ENCODE measurements around the gene CHPF.

The CHPF gene

DNA sequence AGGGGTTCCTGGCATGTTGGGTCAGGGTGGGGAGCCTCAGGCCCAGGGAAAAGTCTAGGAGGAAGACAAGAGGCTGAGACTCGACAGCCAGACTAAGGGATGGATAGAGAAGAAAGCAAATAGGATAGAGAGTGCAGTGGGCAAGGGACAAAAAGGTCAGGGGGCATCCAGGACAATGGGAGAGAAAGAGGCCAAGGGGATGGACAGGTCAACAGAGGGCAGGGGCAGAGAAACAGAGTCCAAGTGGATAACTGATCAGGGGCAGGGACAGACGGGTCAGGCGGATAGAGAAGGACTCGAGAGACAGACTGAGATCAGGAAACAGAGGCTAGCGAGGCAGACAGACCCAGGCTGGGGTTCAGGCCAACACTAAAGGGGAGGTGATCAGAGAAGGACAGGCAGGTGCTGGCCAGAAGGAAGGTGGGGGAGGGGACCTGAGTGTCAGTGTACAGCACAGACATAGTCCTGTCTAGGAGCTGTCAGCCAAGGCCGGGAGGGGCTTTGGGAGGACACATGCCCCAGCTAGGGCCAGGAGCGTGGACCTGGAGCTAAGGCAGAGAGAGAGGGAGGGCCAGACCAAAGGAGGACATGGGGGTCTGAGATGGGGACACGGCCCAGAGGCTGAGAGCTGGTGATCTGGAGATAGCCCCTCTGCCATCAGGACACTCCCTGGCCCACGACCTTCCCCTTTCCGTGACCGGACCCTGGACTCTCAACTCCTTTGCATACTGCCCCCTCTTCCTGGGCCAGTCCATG lies 17.1 kb downstream of the CHPF start:
- Histone ChIP-seq H2BK15ac (ENCODE audit: low read length) (no peak overlapping the region), H3K27ac (replicated peaks; ENCODE audit: low read length) (peak overlapping the region; percentile 17), H2AFZ (ENCODE audit: low read length) (peak overlapping the region; percentile 52), H4K91ac (ENCODE audit: low read depth, low read length, poor library complexity) (no peak overlapping the region), H3K4ac (ENCODE audit: low read length) (no peak overlapping the region), H3K4me1 (ENCODE audit: control insufficient read depth in 2 of 2, insufficient read depth in 1 of 2, low read depth in 1 of 2, low read length in 2 of 2) (peaks cover 37 to 43% of the 10 kb centered on the region in 2 donors), H3K4me3 (ENCODE audit: low read length in 2 of 2) (no peak overlapping the region), H3K14ac (ENCODE audit: low read length) (peak overlapping the region; percentile 72), H3K27me3 (ENCODE audit: control insufficient read depth in 3 of 3, insufficient read depth in 3 of 3, low read depth in 1 of 3, low read length in 3 of 3) (peaks cover 4 to 71% (median 48%) of the 10 kb centered on the region in 3 experiments), H3K18ac (ENCODE audit: low read length) (peak overlapping the region; percentile 79), H2BK12ac (ENCODE audit: low read length) (no peak overlapping the region), H3K9ac (ENCODE audit: low read depth, low read length, poor library complexity) (no peak overlapping the region), H3K4me2 (ENCODE audit: insufficient read depth, low read length, poor library complexity, severe bottlenecking) (peak overlapping the region; percentile 31), H2AK5ac (ENCODE audit: low read depth, low read length) (peak overlapping the region; percentile 44), H4K8ac (ENCODE audit: low read depth, low read length) (no peak overlapping the region), H3K23ac (ENCODE audit: low read depth, low read length, poor library complexity) (peak overlapping the region; percentile 70), H2BK5ac (ENCODE audit: low read length) (no peak overlapping the region), H3K79me1 (ENCODE audit: low read depth, low read length) (no peaks in the 10 kb centered on the region), H3K36me3 (replicated peaks in 1 of 2; ENCODE audit: control insufficient read depth in 2 of 2, insufficient read depth in 2 of 2, low read length in 2 of 2) (no peaks in the 10 kb centered on the region), H3K9me3 (replicated peaks in 1 of 2; ENCODE audit: control insufficient read depth in 2 of 2, insufficient read depth in 1 of 2, low read depth in 1 of 2, low read length in 2 of 2) (no peaks in the 10 kb centered on the region), H2BK120ac (ENCODE audit: low read depth, low read length) (no peak overlapping the region)
- no CpG with 5 or more reads among the region's 11 CpGs for WGBS, 2 donors (ENCODE audit: extremely low coverage in 2 of 2, insufficient read length in 2 of 2, insufficient replicate concordance in 1 of 2)
- no peak for DNase-seq (ENCODE audit: low spot score)

DNA sequence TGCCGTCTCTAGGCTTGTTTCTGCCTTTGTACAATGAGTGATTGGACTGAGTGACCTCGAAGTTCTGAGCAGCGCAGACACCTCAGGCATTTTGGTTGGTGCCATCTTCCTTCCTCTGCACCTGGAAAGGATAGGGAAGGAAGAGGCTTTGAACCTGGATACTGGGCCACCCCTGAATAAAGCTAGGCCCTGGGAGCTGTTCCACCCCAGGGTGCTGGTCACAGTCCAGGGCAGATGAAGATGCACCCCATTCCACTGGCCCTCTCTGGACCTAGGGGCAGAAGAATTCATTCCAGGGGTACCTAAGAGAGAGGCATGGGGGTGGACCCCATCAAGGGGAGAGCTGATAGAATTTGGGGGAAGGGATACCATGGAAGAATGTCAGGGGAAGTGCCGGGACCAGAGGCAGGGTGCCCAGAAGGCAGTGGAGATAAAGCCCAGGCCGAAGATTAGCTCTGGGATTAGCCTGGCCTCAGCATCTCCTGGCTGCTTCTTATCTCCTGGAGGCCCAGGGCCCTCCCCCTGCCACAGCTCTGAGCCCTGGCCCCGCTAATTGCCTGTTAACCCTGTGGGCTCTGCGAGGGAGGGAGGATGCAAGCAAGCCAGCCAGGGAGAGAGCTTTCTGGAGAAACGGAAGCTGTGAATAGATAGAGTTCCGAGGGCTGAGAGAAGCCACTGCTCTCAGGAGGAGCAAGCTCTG lies 17.9 kb downstream of the CHPF start:
- Histone ChIP-seq H3K27ac (replicated peaks; ENCODE audit: low read length) (peak overlapping the region; percentile 17), H3K14ac (ENCODE audit: low read length) (no peak overlapping the region), H3K27me3 (ENCODE audit: control insufficient read depth in 3 of 3, insufficient read depth in 3 of 3, low read depth in 1 of 3, low read length in 3 of 3) (peaks cover 4 to 69% (median 48%) of the 10 kb centered on the region in 3 experiments), H3K79me1 (ENCODE audit: low read depth, low read length) (no peaks in the 10 kb centered on the region), H2BK120ac (ENCODE audit: low read depth, low read length) (no peak overlapping the region), H2BK5ac (ENCODE audit: low read length) (no peak overlapping the region), H3K4me3 (ENCODE audit: low read length in 2 of 2) (no peak overlapping the region), H4K91ac (ENCODE audit: low read depth, low read length, poor library complexity) (no peak overlapping the region), H2BK12ac (ENCODE audit: low read length) (no peak overlapping the region), H2AK5ac (ENCODE audit: low read depth, low read length) (no peak overlapping the region), H3K36me3 (replicated peaks in 1 of 2; ENCODE audit: control insufficient read depth in 2 of 2, insufficient read depth in 2 of 2, low read length in 2 of 2) (no peaks in the 10 kb centered on the region), H2AFZ (ENCODE audit: low read length) (peak overlapping the region; percentile 52), H3K4me1 (ENCODE audit: control insufficient read depth in 2 of 2, insufficient read depth in 1 of 2, low read depth in 1 of 2, low read length in 2 of 2) (peaks cover 42 to 49% of the 10 kb centered on the region in 2 donors), H4K8ac (ENCODE audit: low read depth, low read length) (no peak overlapping the region), H3K23ac (ENCODE audit: low read depth, low read length, poor library complexity) (no peak overlapping the region), H3K4me2 (ENCODE audit: insufficient read depth, low read length, poor library complexity, severe bottlenecking) (peak overlapping the region; percentile 31), H3K4ac (ENCODE audit: low read length) (no peak overlapping the region), H3K18ac (ENCODE audit: low read length) (no peak overlapping the region), H2BK15ac (ENCODE audit: low read length) (peak overlapping the region; percentile 23), H3K9ac (ENCODE audit: low read depth, low read length, poor library complexity) (no peak overlapping the region), H3K9me3 (replicated peaks in 1 of 2; ENCODE audit: control insufficient read depth in 2 of 2, insufficient read depth in 1 of 2, low read depth in 1 of 2, low read length in 2 of 2) (no peaks in the 10 kb centered on the region)
- WGBS, 2 donors (ENCODE audit: extremely low coverage in 2 of 2, insufficient read length in 2 of 2, insufficient replicate concordance in 1 of 2), result no CpG with 5 or more reads among the region's 9 CpGs
- DNase-seq (ENCODE audit: low spot score), result no peak

DNA sequence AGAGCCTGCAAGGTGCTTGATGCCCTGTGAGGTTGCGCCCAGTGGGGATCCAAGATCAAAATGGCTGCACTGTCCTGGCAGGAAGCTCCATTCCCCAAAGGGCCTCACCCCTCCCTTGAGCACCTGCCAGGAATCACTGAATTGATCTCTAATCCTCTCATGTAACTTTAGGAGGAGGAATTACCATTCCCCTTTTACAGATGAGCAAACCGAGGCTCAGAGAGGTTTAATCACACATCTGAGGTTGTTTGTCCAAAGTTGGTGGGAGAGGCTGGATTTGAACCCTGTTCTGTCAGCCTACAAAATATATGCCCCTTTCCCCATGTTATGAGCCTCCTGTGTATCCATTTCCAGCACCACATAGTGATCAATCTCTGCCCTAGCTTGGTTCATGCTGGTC lies 18.8 kb downstream of the CHPF start:
- Histone ChIP-seq H2BK12ac (ENCODE audit: low read length) (no peak overlapping the region), H2AK5ac (ENCODE audit: low read depth, low read length) (peak overlapping the region; percentile 51), H3K4ac (ENCODE audit: low read length) (no peak overlapping the region), H3K36me3 (replicated peaks in 1 of 2; ENCODE audit: control insufficient read depth in 2 of 2, insufficient read depth in 2 of 2, low read length in 2 of 2) (no peaks in the 10 kb centered on the region), H2BK15ac (ENCODE audit: low read length) (no peak overlapping the region), H3K27ac (replicated peaks; ENCODE audit: low read length) (no peak overlapping the region), H3K9me3 (replicated peaks in 1 of 2; ENCODE audit: control insufficient read depth in 2 of 2, insufficient read depth in 1 of 2, low read depth in 1 of 2, low read length in 2 of 2) (no peaks in the 10 kb centered on the region), H3K79me1 (ENCODE audit: low read depth, low read length) (no peaks in the 10 kb centered on the region), H3K4me3 (ENCODE audit: low read length in 2 of 2) (no peak overlapping the region), H3K23ac (ENCODE audit: low read depth, low read length, poor library complexity) (no peak overlapping the region), H3K14ac (ENCODE audit: low read length) (no peak overlapping the region), H2BK120ac (ENCODE audit: low read depth, low read length) (no peak overlapping the region), H3K4me1 (ENCODE audit: control insufficient read depth in 2 of 2, insufficient read depth in 1 of 2, low read depth in 1 of 2, low read length in 2 of 2) (peaks cover 43 to 45% of the 10 kb centered on the region in 2 donors), H2BK5ac (ENCODE audit: low read length) (no peak overlapping the region), H4K8ac (ENCODE audit: low read depth, low read length) (no peak overlapping the region), H2AFZ (ENCODE audit: low read length) (no peak overlapping the region), H3K18ac (ENCODE audit: low read length) (no peak overlapping the region), H4K91ac (ENCODE audit: low read depth, low read length, poor library complexity) (no peak overlapping the region), H3K27me3 (ENCODE audit: control insufficient read depth in 3 of 3, insufficient read depth in 3 of 3, low read depth in 1 of 3, low read length in 3 of 3) (peaks cover 4 to 72% (median 47%) of the 10 kb centered on the region in 3 experiments), H3K4me2 (ENCODE audit: insufficient read depth, low read length, poor library complexity, severe bottlenecking) (no peak overlapping the region), H3K9ac (ENCODE audit: low read depth, low read length, poor library complexity) (no peak overlapping the region)
- no peak for DNase-seq (ENCODE audit: low spot score)
- no CpG with 5 or more reads among the region's 2 CpGs for WGBS, 2 donors (ENCODE audit: extremely low coverage in 2 of 2, insufficient read length in 2 of 2, insufficient replicate concordance in 1 of 2)

DNA sequence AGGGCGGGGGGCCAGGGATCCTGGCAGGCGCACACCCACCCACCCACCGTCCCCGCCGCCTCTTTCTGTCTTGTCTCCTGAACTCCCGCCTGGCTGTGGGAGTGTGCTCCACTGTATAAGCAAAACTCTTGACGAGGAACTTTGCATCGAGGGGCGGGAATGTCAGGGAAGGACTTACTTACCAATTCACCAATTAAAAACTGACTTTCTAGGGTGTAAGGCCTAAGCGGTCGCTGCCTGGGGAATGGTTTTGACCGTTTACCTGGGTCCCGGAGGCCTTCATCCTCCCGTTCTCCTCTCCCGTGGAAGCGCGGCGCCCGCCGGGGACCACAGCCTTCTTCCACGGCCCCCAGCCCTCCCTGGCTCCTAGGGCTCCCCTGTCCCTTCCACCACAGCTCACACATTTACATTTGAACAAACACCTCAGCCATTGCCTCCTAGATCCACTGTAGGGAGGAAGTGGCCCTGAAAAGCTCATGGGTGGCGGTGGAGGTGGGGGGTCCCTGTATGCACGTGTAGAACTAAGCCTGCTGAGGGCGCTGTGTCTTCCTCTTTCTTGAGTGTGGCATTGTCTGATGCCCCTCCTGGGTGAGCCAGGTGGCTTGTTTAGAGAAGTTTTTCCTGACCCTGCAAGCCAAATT lies 20.5 kb downstream of the CHPF start:
- H4K8ac ChIP-seq (ENCODE audit: low read depth, low read length), result no peak overlapping the region
- H3K4me2 ChIP-seq (ENCODE audit: insufficient read depth, low read length, poor library complexity, severe bottlenecking), result peak overlapping the region; percentile 58
- H4K91ac ChIP-seq (ENCODE audit: low read depth, low read length, poor library complexity), result no peak overlapping the region
- H3K4ac ChIP-seq (ENCODE audit: low read length), result no peak overlapping the region
- no peak for DNase-seq (ENCODE audit: low spot score)
- no peaks in the 10 kb centered on the region for H3K79me1 ChIP-seq (ENCODE audit: low read depth, low read length)
- no peaks in the 10 kb centered on the region for H3K9me3 ChIP-seq (replicated peaks in 1 of 2; ENCODE audit: control insufficient read depth in 2 of 2, insufficient read depth in 1 of 2, low read depth in 1 of 2, low read length in 2 of 2)
- H3K14ac ChIP-seq (ENCODE audit: low read length), result no peak overlapping the region
- H2AFZ ChIP-seq (ENCODE audit: low read length), result peak overlapping the region; percentile 82
- peaks cover 4 to 70% (median 36%) of the 10 kb centered on the region in 3 experiments for H3K27me3 ChIP-seq (ENCODE audit: control insufficient read depth in 3 of 3, insufficient read depth in 3 of 3, low read depth in 1 of 3, low read length in 3 of 3)
- peak overlapping the region; percentile 27 for H2BK120ac ChIP-seq (ENCODE audit: low read depth, low read length)
- H2BK15ac ChIP-seq (ENCODE audit: low read length), result peak overlapping the region; percentile 56
- no peak overlapping the region for H2BK12ac ChIP-seq (ENCODE audit: low read length)
- H3K4me1 ChIP-seq (ENCODE audit: control insufficient read depth in 2 of 2, insufficient read depth in 1 of 2, low read depth in 1 of 2, low read length in 2 of 2), result peaks cover 40 to 42% of the 10 kb centered on the region in 2 donors
- no peak overlapping the region for H3K4me3 ChIP-seq (ENCODE audit: low read length in 2 of 2)
- peak overlapping the region; percentile 75 for H3K9ac ChIP-seq (ENCODE audit: low read depth, low read length, poor library complexity)
- peak overlapping the region; percentile 58 for H3K23ac ChIP-seq (ENCODE audit: low read depth, low read length, poor library complexity)
- no peak overlapping the region for H2BK5ac ChIP-seq (ENCODE audit: low read length)
- peak overlapping the region; percentile 56 for H2AK5ac ChIP-seq (ENCODE audit: low read depth, low read length)
- no CpG with 5 or more reads among the region's 24 CpGs for WGBS, 2 donors (ENCODE audit: extremely low coverage in 2 of 2, insufficient read length in 2 of 2, insufficient replicate concordance in 1 of 2)
- no peak overlapping the region for H3K27ac ChIP-seq (replicated peaks; ENCODE audit: low read length)
- H3K18ac ChIP-seq (ENCODE audit: low read length), result peak overlapping the region; percentile 94
- no peaks in the 10 kb centered on the region for H3K36me3 ChIP-seq (replicated peaks in 1 of 2; ENCODE audit: control insufficient read depth in 2 of 2, insufficient read depth in 2 of 2, low read length in 2 of 2)
